Adrenal gland (tissue), 12 donors: ENCODE results near the gene ATP5MC2. TPM values are rescaled to one million over a fixed set of nuclear protein-coding genes. Genes with fewer than 3 reads are reported as not detected.
"Not testable (repeated sequence)": the region's sequence is repeated elsewhere in the genome, so short reads cannot be mapped to it uniquely, and the experiment has no call there.

Source experiments
- DNase-seq, 7 donors: peaks; one replicate each; pipeline ENCODE4 v3.0.0-alpha.2; 2019 to 2020
- H3K27ac ChIP-seq, 5 donors: fragments of 200-600 bp; sonication (generic) in 4 of 5; 1 replicate in 3 of 5; 2 replicates in 2 of 5; pipeline versions ENCODE4 v1.5.1 to v1.8.0; 2016 to 2020; ENCODE audit warnings: mild to moderate bottlenecking in 1 of 5
- H3K27me3 ChIP-seq: fragments of 200-600 bp; 2 replicates; pipeline ENCODE4 v1.8.0; 2021
- H3K36me3 ChIP-seq, 2 donors: fragments of 200-600 bp; replicated peaks in 1 of 2; 1 replicate in 1 of 2; 2 replicates in 1 of 2; pipeline versions ENCODE4 v1.5.1 to v1.8.0; 2018 to 2022
- H3K4me1 ChIP-seq, 2 donors: fragments of 200-600 bp; replicated peaks in 1 of 2; 1 replicate in 1 of 2; 2 replicates in 1 of 2; pipeline versions ENCODE4 v1.5.1 to v1.8.0; 2018 to 2021
- H3K4me3 ChIP-seq, 4 donors: fragments of 200-600 bp; sonication (generic) in 3 of 4; one replicate each; pipeline ENCODE4 v1.5.1; 2016 to 2018
- H3K9me3 ChIP-seq, 3 donors: fragments of 200-600 bp; sonication (generic) in 1 of 3; replicated peaks in 1 of 3; 1 replicate in 2 of 3; 2 replicates in 1 of 3; pipeline versions ENCODE4 v1.5.1 to v1.8.0; 2016 to 2021
- POLR2A ChIP-seq, 2 donors: fragments of 450-650 bp; IDR thresholded peaks; one replicate each; pipeline ENCODE4 v1.6.1; 2017; ENCODE audit warnings: antibody characterized with exemption in 2 of 2, mild to moderate bottlenecking in 2 of 2, moderate library complexity in 1 of 2
- WGBS, 4 donors: extraction: QIAGEN DNeasy Blood & Tissue Kit in 2 of 4; methylation state at CpG; one replicate each; pipeline versions ENCODE4 v1.1.5 to v1.1.7; 2013 to 2017; 5-methylcytosine and 5-hydroxymethylcytosine counted together
- intact Hi-C, 2 donors: fragments of 100-400 bp; cut with DNase I; formaldehyde crosslinking; loops; one replicate each; pipeline versions ENCODE4 v1.14.1 to v1.15.0; 2022 to 2023
- polyA plus RNA-seq, 3 donors: library from polyadenylated mRNA; stranded (reverse); fragments of 200-250 nt in 2 of 3; fragments of 350-450 nt in 1 of 3; fragmentation: Illumina TruSeq in 1 of 3; extraction: RNeasy Lipid Tissue Mini Kit (QIAGEN cat#74804) in 1 of 3; gene quantifications; one replicate each; pipeline ENCODE4 v1.2.3, GENCODE V29; 2013 to 2014
- total RNA-seq, 9 donors: library from RNA; depleted of rRNA in 4 of 9; stranded (reverse); fragments of >200 nt in 4 of 9; fragments of 120-200 nt in 1 of 9; fragmentation: NEBNext Ultra II Directional in 1 of 9; extraction: Animal tissue kit (Norgen Biotek cat#: 25700) in 1 of 9; gene quantifications; one replicate each; pipeline versions ENCODE4 v1.1.0 to v1.2.4, GENCODE V29; 2013 to 2023
- TF ChIP-seq, protein P1 (sequence below), 6 experiments: fragments of 450-650 bp in 4 of 6; fragments of 200-600 bp in 2 of 6; sonication (generic) in 1 of 6; IDR thresholded peaks; 1 replicate in 5 of 6; 2 replicates in 1 of 6; pipeline versions ENCODE4 v1.5.1 to v1.8.0; 2016 to 2021; ENCODE audit warnings: antibody characterized with exemption in 6 of 6, mild to moderate bottlenecking in 2 of 6, moderate library complexity in 1 of 6
- donor health status: healthy with polysubstance abuse.
- donor health status: Bipolar disorder and iron deficiency.
- donor health status: DM: yes; HTN: yes; CAD: no.
- donor health status: DM: no; HTN: no; CAD: no.
- donor health status: DM: no; HTN: no; CAD: no.
- donor health status: DM: yes; HTN: yes; CAD: no.

ATP5MC2 gene
- total and polyA plus RNA-seq, 12 donors: 328 to 658 (median 470) TPM

- intact Hi-C loops: no loop called here
- no peaks in the 10 kb centered on the region for H3K36me3 ChIP-seq
- peaks cover 6 to 10% of the 10 kb centered on the region in 2 donors for H3K4me1 ChIP-seq
- H3K4me3 ChIP-seq: no peak overlapping the region
- H3K27me3 ChIP-seq: no peaks in the 10 kb centered on the region
- WGBS, 4 donors: 75 to 84% (median 79%) methylated on average over 3 of the region's 3 CpGs
- no peak for DNase-seq
- no peaks in the 10 kb centered on the region for H3K9me3 ChIP-seq
- TF ChIP-seq, protein P1, sequence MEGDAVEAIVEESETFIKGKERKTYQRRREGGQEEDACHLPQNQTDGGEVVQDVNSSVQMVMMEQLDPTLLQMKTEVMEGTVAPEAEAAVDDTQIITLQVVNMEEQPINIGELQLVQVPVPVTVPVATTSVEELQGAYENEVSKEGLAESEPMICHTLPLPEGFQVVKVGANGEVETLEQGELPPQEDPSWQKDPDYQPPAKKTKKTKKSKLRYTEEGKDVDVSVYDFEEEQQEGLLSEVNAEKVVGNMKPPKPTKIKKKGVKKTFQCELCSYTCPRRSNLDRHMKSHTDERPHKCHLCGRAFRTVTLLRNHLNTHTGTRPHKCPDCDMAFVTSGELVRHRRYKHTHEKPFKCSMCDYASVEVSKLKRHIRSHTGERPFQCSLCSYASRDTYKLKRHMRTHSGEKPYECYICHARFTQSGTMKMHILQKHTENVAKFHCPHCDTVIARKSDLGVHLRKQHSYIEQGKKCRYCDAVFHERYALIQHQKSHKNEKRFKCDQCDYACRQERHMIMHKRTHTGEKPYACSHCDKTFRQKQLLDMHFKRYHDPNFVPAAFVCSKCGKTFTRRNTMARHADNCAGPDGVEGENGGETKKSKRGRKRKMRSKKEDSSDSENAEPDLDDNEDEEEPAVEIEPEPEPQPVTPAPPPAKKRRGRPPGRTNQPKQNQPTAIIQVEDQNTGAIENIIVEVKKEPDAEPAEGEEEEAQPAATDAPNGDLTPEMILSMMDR (IDR thresholded peaks at IDR 0.05): no peak
- TF ChIP-seq POLR2A (IDR thresholded peaks at IDR 0.05): no peak
- H3K27ac ChIP-seq: no peak overlapping the region
These were observed 8.9 kb upstream of the ATP5MC2 start for GRCh38 chr12:53684654-53685220.

GRCh38 chr12:53683983-53684382 is 8.1 kb upstream of the ATP5MC2 start:
- intact Hi-C loops: no loop called here
- WGBS, 4 donors: 87 to 95% (median 91%) methylated on average over 9 of the region's 9 CpGs
- Histone ChIP-seq H3K27me3 (no peaks in the 10 kb centered on the region), H3K27ac (no peak overlapping the region), H3K9me3 (no peaks in the 10 kb centered on the region), H3K4me3 (no peak overlapping the region), H3K36me3 (no peaks in the 10 kb centered on the region), H3K4me1 (peaks cover 6 to 10% of the 10 kb centered on the region in 2 donors)
- DNase-seq: no peak
- TF ChIP-seq, protein P1 (IDR thresholded peaks at IDR 0.05): no peak
- TF ChIP-seq POLR2A (IDR thresholded peaks at IDR 0.05): no peak

- no peak overlapping the region for H3K27ac ChIP-seq
- H3K36me3 ChIP-seq: no peaks in the 10 kb centered on the region
- no peaks in the 10 kb centered on the region for H3K27me3 ChIP-seq
- peaks cover 6 to 10% of the 10 kb centered on the region in 2 donors for H3K4me1 ChIP-seq
- no peak overlapping the region for H3K4me3 ChIP-seq
- intact Hi-C loops: no loop called here
- TF ChIP-seq POLR2A (IDR thresholded peaks at IDR 0.05): no peak
- TF ChIP-seq, protein P1 (IDR thresholded peaks at IDR 0.05): no peak
- no peak for DNase-seq
- 85 to 97% (median 96%) methylated on average over 2 of the region's 2 CpGs for WGBS, 4 donors
- no peaks in the 10 kb centered on the region for H3K9me3 ChIP-seq
These were observed 7.6 kb upstream of the ATP5MC2 start for GRCh38 chr12:53683494-53683893.

- intact Hi-C loops, H3K4me3 ChIP-seq, H3K27me3 ChIP-seq, DNase-seq, H3K27ac ChIP-seq, H3K9me3 ChIP-seq, H3K36me3 ChIP-seq: not testable (repeated sequence)
- 68 to 91% (median 88%) methylated on average over 5 of the region's 5 CpGs for WGBS, 4 donors
- peaks cover 12 to 21% of the 10 kb centered on the region in 2 donors for H3K4me1 ChIP-seq
These were observed 4.2 kb upstream of the ATP5MC2 start for GRCh38 chr12:53680061-53680460.

- H3K4me3 ChIP-seq: peak overlapping the region in 1 of 4 donors; percentile 81
- intact Hi-C loops: loop anchor here (5.0 kb wide), 2 partner anchors 130 to 135 kb away; no protein-coding TSS in a partner anchor
- H3K36me3 ChIP-seq: peaks cover 0 to 8% of the 10 kb centered on the region in 2 donors
- H3K4me1 ChIP-seq: peaks cover 15 to 35% of the 10 kb centered on the region in 2 donors
- H3K27ac ChIP-seq: peak overlapping the region in 3 of 5 donors; percentile 84 to 96 (median 96)
- DNase-seq: no peak
- WGBS, 4 donors: 59 to 77% (median 77%) methylated on average over 5 of the region's 5 CpGs
- TF ChIP-seq, protein P1 (IDR thresholded peaks at IDR 0.05): no peak
- TF ChIP-seq POLR2A (IDR thresholded peaks at IDR 0.05): no peak
- no peaks in the 10 kb centered on the region for H3K27me3 ChIP-seq
- no peaks in the 10 kb centered on the region for H3K9me3 ChIP-seq
These were observed 1.9 kb upstream of the ATP5MC2 start for GRCh38 chr12:53677800-53678148.
